GM19397 (cell line): Measurements from ENCODE around the gene SF3A2.

Experiments used
- ATAC-seq: cut with Tn5 transposase; IDR thresholded peaks from one replicate; pipeline ENCODE4 v1.9.1; 2021; ENCODE audit warnings: mild to moderate bottlenecking, moderate library complexity; ENCODE audit not compliant: unreplicated experiment

The SF3A2 gene

DNA sequence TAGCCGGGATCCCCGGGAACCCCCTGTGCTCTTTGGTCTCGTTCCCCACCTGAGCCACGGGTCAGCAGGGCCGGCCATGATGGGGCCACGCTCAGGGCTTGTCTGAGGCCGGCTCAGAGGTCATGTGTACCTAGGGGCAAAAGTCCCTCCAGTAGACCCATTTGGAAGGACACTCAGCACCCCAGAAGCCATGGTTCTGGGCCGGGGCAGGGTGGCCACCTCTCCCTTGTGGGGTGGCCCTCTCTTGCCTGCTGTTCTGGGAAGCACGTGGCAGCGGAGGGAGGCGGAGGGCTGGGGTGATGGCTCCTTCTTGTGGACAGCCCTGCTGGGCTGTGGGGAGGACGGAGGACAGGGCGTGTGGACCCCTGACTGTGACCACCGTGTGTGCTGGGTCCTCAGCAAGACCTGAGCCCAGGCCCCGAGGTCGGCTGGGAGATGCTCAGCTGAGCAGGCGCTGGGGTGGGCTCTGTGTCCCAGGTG, 51.8 kb downstream of the SF3A2 start:
- no peak for ATAC-seq

DNA sequence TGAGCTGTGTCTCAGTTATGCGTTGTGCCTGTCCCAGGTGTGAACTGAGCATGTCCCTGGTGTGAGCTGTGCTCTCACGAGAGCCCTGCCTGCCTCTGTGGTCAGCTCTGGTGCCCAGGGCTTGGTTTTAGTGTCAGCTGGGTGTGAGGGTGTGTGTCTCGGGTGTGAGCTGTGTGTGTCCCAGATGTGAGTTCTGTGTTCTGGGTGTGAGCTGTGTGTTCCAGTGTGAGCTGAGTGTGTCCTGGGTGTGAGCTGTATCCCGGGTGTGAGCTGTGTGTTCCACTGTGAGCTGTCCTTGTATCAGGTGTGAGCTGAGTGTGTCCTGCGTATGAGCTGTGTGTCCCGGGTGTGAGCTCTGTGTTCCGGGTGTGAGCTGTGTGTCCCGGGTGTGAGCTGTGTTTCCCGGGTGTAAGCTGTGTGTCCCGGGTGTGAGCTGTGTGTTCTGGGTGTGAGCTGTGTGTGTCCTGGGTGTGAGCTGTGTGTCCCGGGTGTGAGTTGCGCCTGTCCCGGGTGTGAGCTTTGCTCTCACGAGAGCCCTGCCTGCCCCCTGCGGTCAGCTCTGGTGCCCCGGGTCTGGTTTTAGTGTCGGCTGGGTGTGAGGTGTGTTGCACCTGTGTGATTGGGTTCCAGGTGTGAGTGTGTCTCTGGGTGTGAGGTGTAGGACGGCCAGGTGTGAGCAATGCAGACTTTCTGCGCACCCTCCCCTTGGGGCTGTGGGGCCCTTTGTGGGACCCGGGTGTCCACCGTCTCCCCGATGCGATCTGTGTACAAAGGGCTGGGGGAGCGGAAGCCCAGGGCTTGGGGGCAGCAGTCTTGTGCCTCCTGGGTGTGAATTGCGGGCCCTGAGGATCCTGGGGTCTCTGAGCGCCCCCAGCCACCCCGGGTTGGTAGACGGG, 52.4 kb downstream of the SF3A2 start:
- peak; percentile 8 for ATAC-seq

DNA sequence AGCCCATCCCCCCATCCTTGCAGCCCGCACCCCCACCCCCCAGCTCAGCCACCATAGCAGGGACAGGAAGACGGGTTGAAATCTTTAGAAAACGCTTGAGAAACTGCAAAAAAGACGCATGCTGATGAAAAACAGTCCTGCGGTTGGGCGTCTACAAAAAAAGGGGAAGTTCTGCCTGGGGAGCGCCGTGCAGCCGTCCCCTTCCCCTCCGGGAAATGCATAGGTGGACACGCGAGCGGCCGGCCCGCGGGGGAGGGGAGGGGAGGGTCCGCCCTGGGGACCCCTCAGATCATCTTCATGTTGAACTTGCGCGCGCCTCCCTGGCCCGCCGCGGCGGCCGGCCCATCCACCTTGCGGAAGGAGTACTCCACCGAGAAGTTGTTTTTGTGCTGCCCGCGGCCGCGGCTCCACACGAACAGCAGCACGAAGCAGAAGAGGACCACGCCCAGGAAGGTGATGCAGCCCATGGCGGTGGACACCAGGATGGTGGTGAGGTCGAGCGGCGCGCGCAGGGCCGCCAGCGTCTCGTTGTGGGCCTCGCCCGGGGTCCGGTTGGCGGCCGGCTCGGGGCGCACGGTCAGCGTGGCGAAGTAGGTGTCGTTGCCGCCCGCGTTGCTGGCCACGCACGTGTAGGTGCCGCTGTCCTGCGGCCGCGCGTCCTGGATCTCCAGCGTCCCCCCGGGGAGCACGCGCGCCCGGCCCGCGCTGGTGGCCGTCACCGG, 53.3 kb downstream of the SF3A2 start:
- peak; percentile 48 for ATAC-seq

GRCh38 chr19:2290441-2291184, 54.0 kb downstream of the SF3A2 start:
- peak; percentile 11 for ATAC-seq

DNA sequence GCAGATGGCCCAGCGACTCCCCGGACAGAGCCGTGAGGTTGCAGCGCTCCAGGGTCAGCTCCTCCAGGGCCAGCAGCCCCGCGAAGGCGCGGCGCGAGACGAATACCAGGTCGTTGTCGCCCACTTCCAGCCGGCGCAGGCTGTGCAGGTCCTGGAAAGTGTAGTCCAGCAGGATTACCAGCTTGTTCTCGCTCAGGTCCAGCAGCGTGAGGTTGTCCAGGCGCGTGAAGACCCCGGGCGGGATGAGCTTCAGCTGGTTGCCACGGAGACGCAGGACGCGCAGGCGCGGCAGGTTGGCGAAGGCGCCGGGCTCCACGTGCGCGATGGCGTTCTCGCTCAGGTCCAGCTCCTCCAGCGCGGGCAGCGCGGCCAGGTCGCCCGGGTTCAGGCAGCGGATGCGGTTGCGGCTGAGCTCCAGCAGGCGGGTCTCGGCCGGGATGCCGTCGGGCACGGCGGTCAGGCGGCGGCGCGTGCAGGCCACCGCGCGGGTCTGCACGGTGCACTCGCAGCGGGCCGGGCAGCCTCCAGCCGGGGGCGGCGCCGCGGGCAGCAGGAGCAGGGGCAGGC, 54.6 kb downstream of the SF3A2 start:
- no peak for ATAC-seq

DNA sequence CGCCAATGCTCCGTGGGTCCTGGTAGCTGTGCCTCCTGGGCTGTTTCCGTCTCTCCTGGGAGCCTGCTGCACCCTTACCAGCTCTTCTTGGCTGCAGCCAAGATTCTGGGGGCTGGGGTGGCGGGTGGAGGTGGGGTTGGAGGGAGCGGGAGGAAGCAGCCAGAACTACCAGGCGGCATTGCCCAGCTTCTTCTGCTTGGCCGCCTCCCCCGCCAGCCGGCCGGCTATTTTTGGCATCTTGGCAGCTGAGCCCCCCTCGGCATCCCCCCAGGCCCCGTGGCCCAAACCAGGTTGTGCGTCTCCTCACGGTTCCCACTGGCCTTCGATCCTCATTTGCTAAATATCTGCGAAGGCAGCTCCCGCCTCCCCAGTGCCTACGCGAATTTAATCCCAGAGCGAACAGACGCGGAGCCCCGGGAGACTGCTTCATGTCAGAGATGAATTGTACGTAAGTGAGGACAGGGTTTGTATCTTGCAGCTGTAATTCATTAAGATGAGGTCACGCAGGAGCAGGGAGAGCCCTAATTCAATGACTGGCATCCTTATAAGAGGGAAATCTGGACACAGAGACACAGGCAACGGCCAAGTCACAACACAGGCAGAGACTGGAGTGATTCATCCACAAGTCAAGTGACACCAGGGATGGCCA, 58.2 kb downstream of the SF3A2 start:
- no peak for ATAC-seq

- no peak for ATAC-seq
Observed at GRCh38 chr19:2296141-2296540, 59.5 kb downstream of the SF3A2 start.
